Measurements from ENCODE around the gene ADAMTS7. TPM values are rescaled to one million over a fixed set of nuclear protein-coding genes. Genes with fewer than 3 reads are reported as not detected.
"Not testable (repeated sequence)": the region's sequence is repeated elsewhere in the genome, so short reads cannot be mapped to it uniquely, and the experiment has no call there.

The ADAMTS7 gene
- total RNA-seq, 1 donor from 2014 or later: 27.4 TPM

DNA sequence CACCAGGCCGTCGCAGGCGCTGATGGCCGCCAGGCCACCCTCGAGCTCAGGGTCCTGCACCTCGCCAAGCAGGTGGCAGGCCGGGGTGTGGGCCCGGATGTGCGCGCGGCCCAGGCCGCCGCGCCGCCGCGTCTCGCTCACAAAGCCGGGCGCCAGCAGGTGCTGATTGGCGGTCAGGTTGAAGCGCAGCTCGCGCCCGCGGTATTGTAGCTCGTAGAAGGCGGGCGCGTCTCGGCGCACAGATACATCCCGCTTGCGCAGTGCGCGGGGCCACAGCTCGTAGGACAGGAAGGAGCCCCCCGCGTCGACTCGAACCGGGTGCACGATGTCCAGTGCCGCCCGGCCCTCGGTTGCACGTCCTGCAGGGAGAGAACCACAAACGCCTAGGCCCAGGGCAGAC, 11.1 kb downstream of the ADAMTS7 start:
- H3K36me3 ChIP-seq (ENCODE audit: control insufficient read depth, insufficient read depth, low read length): peaks cover 2% of the 10 kb centered on the region
- DNase-seq (ENCODE audit: low read depth): no peak
- TF ChIP-seq, protein P1, sequence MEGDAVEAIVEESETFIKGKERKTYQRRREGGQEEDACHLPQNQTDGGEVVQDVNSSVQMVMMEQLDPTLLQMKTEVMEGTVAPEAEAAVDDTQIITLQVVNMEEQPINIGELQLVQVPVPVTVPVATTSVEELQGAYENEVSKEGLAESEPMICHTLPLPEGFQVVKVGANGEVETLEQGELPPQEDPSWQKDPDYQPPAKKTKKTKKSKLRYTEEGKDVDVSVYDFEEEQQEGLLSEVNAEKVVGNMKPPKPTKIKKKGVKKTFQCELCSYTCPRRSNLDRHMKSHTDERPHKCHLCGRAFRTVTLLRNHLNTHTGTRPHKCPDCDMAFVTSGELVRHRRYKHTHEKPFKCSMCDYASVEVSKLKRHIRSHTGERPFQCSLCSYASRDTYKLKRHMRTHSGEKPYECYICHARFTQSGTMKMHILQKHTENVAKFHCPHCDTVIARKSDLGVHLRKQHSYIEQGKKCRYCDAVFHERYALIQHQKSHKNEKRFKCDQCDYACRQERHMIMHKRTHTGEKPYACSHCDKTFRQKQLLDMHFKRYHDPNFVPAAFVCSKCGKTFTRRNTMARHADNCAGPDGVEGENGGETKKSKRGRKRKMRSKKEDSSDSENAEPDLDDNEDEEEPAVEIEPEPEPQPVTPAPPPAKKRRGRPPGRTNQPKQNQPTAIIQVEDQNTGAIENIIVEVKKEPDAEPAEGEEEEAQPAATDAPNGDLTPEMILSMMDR (IDR thresholded peaks at IDR 0.05; ENCODE audit: insufficient read depth, low read length, poor library complexity, severe bottlenecking): no peak
- H3K27me3 ChIP-seq (ENCODE audit: control insufficient read depth, insufficient read depth, low read length): no peaks in the 10 kb centered on the region
- H3K4me3 ChIP-seq (ENCODE audit: low read depth, low read length): no peak overlapping the region

DNA sequence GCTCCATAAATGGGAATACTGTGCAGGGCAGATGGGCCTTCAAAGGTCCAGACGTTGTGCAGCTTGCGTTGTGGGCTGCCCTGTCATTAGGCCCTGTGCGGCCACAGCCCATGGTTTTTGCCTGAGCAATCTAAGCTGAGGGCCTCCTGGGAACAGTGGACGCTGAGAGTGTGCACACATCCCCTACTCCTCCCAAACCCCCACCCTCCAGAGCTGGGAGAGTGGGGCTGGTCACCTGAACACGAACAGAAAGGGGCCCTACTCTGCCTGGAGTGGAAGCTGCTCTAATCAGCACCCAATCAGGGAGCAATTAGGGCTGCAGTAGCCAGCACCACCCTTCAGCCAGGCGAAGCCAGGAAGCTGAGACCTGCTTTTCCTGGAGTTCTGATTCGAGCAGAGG, 12.2 kb downstream of the ADAMTS7 start:
- H3K36me3 ChIP-seq (ENCODE audit: control insufficient read depth, insufficient read depth, low read length); H3K4me3 ChIP-seq (ENCODE audit: low read depth, low read length): not testable (repeated sequence)

DNA sequence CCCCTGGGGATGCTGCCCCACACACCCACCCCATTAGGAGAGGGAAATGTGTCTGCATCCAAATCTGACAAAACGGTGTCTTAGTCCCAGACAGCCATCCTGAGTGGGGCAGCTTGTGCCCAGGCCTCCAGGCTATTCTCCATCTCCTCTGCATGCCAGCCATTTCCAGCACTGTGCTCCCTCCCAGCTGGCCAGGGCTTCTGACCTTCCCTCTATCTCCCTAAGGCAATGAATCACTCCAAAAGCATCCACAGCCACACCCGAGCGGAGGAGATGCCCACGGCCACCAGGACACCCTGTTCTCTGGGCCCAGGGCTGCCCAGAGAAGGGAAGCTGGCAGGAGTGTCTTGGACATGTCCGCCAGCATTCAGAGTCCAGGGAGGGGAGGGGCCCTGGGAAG, 12.9 kb downstream of the ADAMTS7 start:
- not testable (repeated sequence) for H3K27me3 ChIP-seq (ENCODE audit: control insufficient read depth, insufficient read depth, low read length); H3K4me3 ChIP-seq (ENCODE audit: low read depth, low read length); DNase-seq (ENCODE audit: low read depth)

More for the DNA sequence above, 12.2 kb downstream of the ADAMTS7 start:
- DNase-seq (ENCODE audit: low read depth); H3K27me3 ChIP-seq (ENCODE audit: control insufficient read depth, insufficient read depth, low read length): not testable (repeated sequence)

DNA sequence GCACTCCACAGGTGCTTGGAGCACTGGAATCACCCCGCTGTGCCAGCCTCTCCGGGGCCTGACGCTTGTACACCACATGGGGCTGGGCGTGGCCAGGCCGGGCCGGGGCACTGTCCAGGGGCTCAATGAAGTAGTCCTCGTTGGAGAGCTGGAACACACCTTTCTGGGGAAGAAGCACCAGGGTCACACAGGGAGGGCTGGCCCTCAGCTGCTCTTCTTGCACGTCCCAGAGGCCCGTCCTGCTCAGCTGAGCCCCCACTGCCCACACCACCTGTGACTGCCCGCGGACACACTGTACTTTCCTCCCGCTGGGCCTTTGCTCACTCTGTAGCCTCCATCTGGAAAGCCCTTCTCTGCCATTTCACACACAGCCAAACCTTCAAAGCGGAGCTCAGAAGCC, 13.3 kb downstream of the ADAMTS7 start:
- DNase-seq (ENCODE audit: low read depth): no peak
- TF ChIP-seq, protein P1 (IDR thresholded peaks at IDR 0.05; ENCODE audit: insufficient read depth, low read length, poor library complexity, severe bottlenecking): no peak
- Histone ChIP-seq H3K36me3 (ENCODE audit: control insufficient read depth, insufficient read depth, low read length) (peaks cover 3% of the 10 kb centered on the region), H3K27me3 (ENCODE audit: control insufficient read depth, insufficient read depth, low read length) (no peaks in the 10 kb centered on the region), H3K4me3 (ENCODE audit: low read depth, low read length) (no peak overlapping the region)

More for the DNA sequence above, 12.9 kb downstream of the ADAMTS7 start:
- not testable (repeated sequence) for H3K36me3 ChIP-seq (ENCODE audit: control insufficient read depth, insufficient read depth, low read length)

DNA sequence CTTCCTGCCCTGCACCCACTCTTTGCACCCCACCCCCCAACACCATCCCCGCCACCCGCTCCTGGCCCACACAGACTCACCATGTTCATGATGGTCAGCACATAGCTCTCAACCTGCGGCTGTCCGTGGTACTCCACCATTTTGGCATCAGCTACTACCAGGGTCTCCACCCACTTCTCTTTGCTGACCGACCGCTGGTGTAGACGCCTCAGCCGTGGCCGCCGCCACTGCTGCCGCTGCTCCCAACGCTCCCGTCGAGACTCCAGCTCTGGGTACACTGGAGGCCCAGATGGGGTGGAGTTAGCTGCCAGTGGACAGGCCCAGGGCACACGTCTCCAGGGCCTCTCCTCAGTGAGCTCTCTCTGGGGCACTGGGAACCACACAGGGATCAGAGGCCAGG, 14.8 kb downstream of the ADAMTS7 start:
- TF ChIP-seq, protein P1 (IDR thresholded peaks at IDR 0.05; ENCODE audit: insufficient read depth, low read length, poor library complexity, severe bottlenecking): no peak
- peaks cover 3% of the 10 kb centered on the region for H3K36me3 ChIP-seq (ENCODE audit: control insufficient read depth, insufficient read depth, low read length)
- no peaks in the 10 kb centered on the region for H3K27me3 ChIP-seq (ENCODE audit: control insufficient read depth, insufficient read depth, low read length)
- DNase-seq (ENCODE audit: low read depth): no peak
- H3K4me3 ChIP-seq (ENCODE audit: low read depth, low read length): no peak overlapping the region

DNA sequence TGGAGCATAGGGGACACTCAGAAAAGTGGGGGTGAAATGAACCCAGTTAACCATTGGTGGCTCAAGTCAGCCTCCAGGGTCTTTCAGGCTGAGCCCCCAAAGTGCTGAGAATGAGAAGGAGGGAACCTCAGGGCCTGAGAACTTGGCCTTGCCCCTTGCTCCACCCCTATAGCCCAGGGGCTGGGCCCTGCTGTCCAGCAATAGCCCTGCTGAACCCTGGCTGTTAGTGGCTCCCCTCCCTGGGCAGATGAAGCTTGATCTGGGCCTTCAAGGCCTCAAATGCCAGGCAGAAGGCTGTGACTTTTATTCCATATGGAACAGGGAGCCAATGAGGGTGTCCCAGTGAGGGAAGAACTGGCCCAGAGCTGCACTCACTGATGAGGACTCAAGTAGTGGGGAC, 16.2 kb downstream of the ADAMTS7 start:
- peaks cover 3% of the 10 kb centered on the region for H3K36me3 ChIP-seq (ENCODE audit: control insufficient read depth, insufficient read depth, low read length)
- TF ChIP-seq, protein P1 (IDR thresholded peaks at IDR 0.05; ENCODE audit: insufficient read depth, low read length, poor library complexity, severe bottlenecking): no peak
- no peaks in the 10 kb centered on the region for H3K27me3 ChIP-seq (ENCODE audit: control insufficient read depth, insufficient read depth, low read length)
- no peak overlapping the region for H3K4me3 ChIP-seq (ENCODE audit: low read depth, low read length)
- DNase-seq (ENCODE audit: low read depth): no peak

DNA sequence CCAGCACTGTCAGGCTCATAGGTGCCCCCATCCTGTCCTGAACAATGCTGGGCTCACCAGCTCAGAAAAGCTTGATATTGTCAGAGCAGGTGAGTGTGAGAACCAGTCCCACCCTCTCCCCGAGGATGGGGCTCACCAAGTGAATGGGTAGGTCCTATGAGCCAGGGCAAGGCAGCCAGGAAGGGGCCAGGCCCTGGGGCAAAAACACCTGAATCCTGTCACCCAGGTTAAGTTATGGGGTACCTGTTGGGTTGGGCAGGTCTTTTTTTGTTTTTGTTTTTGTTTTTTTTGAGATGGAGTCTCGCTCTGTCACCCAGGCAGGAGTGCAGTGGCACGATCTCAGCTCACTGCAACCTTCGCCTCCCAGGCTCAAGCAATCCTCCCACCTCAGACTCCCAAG, 16.8 kb downstream of the ADAMTS7 start:
- DNase-seq (ENCODE audit: low read depth); H3K27me3 ChIP-seq (ENCODE audit: control insufficient read depth, insufficient read depth, low read length); H3K4me3 ChIP-seq (ENCODE audit: low read depth, low read length); H3K36me3 ChIP-seq (ENCODE audit: control insufficient read depth, insufficient read depth, low read length): not testable (repeated sequence)
